ENCODE data around the gene FRMD7.

FRMD7 gene

GRCh38 chrX:132031867-132032266, 96.0 kb downstream of the FRMD7 start:
- no peak for DNase-seq

DNA sequence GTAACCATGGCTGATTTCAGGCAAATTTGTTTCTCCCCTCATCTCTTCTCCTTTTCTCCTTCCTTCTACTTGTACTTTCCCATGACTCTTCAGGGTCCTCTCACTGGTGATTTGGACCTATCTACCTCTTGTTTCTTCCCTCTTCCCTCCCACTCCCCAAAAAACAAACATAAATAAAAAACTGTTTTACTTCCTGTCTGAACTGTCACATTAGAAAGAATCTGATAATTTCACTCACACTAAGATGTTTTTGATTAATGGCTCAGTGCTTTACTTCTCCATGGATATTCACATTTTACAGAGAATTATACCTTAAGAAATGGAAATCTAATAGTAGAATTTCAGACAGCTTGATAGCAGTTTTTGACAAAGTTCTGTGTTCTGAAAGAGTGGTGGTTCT, 97.6 kb downstream of the FRMD7 start:
- no peak for DNase-seq

Data from activated CD8-positive, alpha-beta memory T cell treated with anti-CD3 and anti-CD28 coated beads, Interleukin-2, amount 50 U/mL, for 48 hours (primary cell).